Karpas-422 (cell line): ENCODE measurements around the gene CCNI2. TPM values are rescaled to one million over a fixed set of nuclear protein-coding genes. Genes with fewer than 3 reads are reported as not detected.
"Not testable (repeated sequence)": the region's sequence is repeated elsewhere in the genome, so short reads cannot be mapped to it uniquely, and the experiment has no call there.

Experiments used
- DNase-seq: peaks from one replicate; pipeline ENCODE4 v3.0.0-alpha.2; 2015
- H2AFZ ChIP-seq: fragments of 200-600 bp; sonication (generic); 2 replicates; pipeline ENCODE4 v1.6.1; 2014; ENCODE audit warnings: antibody characterized with exemption, low read length, mixed read lengths
- H3K27ac ChIP-seq: fragments of 200-600 bp; sonication (generic); 2 replicates; pipeline ENCODE4 v1.5.1; 2014; ENCODE audit warnings: mild to moderate bottlenecking, low read length, moderate library complexity
- H3K27me3 ChIP-seq: fragments of 200-600 bp; sonication (generic); 2 replicates; pipeline ENCODE4 v1.6.1; 2014; ENCODE audit warnings: low read length, mixed read lengths
- H3K36me3 ChIP-seq: fragments of 200-600 bp; sonication (generic); 2 replicates; pipeline ENCODE4 v1.6.1; 2014; ENCODE audit warnings: low read length, mixed read lengths; ENCODE audit not compliant: insufficient read depth
- H3K4me1 ChIP-seq: fragments of 200-600 bp; sonication (generic); 2 replicates; pipeline ENCODE4 v1.6.1; 2014; ENCODE audit warnings: mild to moderate bottlenecking, low read length, mixed read lengths
- H3K4me2 ChIP-seq: fragments of 200-600 bp; sonication (generic); 2 replicates; pipeline ENCODE4 v1.6.1; 2014; ENCODE audit warnings: low read length, low read depth, mild to moderate bottlenecking; ENCODE audit not compliant: poor library complexity, severe bottlenecking
- H3K4me3 ChIP-seq: fragments of 200-600 bp; sonication (generic); 2 replicates; pipeline ENCODE4 v1.5.1; 2014; ENCODE audit warnings: mild to moderate bottlenecking, antibody characterized with exemption, low read length, mixed read lengths
- H3K79me2 ChIP-seq: fragments of 200-600 bp; sonication (generic); 2 replicates; pipeline ENCODE4 v1.6.1; 2014; ENCODE audit warnings: mild to moderate bottlenecking, low read length, mixed read lengths
- H3K9ac ChIP-seq: fragments of 200-600 bp; sonication (generic); 2 replicates; pipeline ENCODE4 v1.6.0; 2014; ENCODE audit warnings: low read length
- H3K9me2 ChIP-seq: fragments of 200-600 bp; sonication (generic), shearing (Covaris generic); replicated peaks from 2 replicates; pipeline ENCODE4 v1.6.0; 2014; ENCODE audit warnings: mild to moderate bottlenecking, low read length, moderate library complexity; ENCODE audit not compliant: insufficient read depth
- H3K9me3 ChIP-seq: fragments of 300-700, 200-600 bp; sonication (generic); 2 replicates; pipeline ENCODE4 v1.6.1; 2014; ENCODE audit warnings: low read length, mixed read lengths
- H4K20me1 ChIP-seq: fragments of 200-600 bp; sonication (generic); 2 replicates; pipeline ENCODE4 v1.6.1; 2014; ENCODE audit warnings: mild to moderate bottlenecking, antibody characterized with exemption, low read length, low read depth; ENCODE audit not compliant: insufficient read depth
- total RNA-seq: library from RNA; depleted of rRNA; stranded (reverse); fragments of >200 nt; shearing (Covaris generic); gene quantifications from 2 replicates; pipeline ENCODE4 v1.2.3, GENCODE V29; 2014; ENCODE audit warnings: low replicate concordance; rRNA removed

Gene CCNI2
- total RNA-seq, 1 experiment from 2014 or later: 0.15 TPM

DNA sequence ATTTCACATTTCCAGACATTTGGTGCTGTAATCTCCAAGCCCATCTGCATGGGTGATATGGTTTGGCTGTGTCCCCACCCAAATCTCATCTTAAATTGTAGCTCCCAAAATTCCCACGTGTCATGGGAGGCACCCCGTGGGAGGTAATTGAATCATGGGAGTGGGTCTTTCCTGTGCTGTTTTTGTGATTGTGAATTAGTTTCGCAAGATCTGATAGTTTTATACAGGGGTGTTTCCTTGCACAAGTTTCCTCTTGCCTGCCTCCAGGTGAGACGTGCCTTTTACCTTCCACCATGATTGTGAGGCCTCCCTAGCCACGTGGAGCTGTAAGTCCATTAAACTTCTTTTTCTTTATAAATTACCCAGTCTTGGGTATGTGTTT, 55.5 kb downstream of the CCNI2 start:
- not testable (repeated sequence) for H3K9me2 ChIP-seq, H3K4me2 ChIP-seq, H3K27me3 ChIP-seq, H3K4me1 ChIP-seq, H3K4me3 ChIP-seq, H3K79me2 ChIP-seq, H3K9ac ChIP-seq, H3K9me3 ChIP-seq, H4K20me1 ChIP-seq, H3K27ac ChIP-seq, H3K36me3 ChIP-seq, H2AFZ ChIP-seq, DNase-seq

Other genes starting within 250 kb of the CCNI2 start
- gene IL5, start 203.9 kb upstream of the CCNI2 start, total RNA-seq: not detected in 2 replicates
- 37.3 and 72.6 TPM in 2 replicates for gene RAD50, start 190.4 kb upstream of the CCNI2 start, total RNA-seq
- not detected in 2 replicates for gene IL13, start 89.3 kb upstream of the CCNI2 start, total RNA-seq
- not detected in 2 replicates for gene IL4, start 73.4 kb upstream of the CCNI2 start, total RNA-seq
- 17.6 and 23.1 TPM in 2 replicates for gene KIF3A, start 9.9 kb upstream of the CCNI2 start, total RNA-seq
- gene SEPTIN8, start 29.8 kb downstream of the CCNI2 start, total RNA-seq: 4.1 and 7.0 TPM in 2 replicates
- not detected in 2 replicates for gene SOWAHA, start 65.9 kb downstream of the CCNI2 start, total RNA-seq
- gene SHROOM1, start 83.2 kb downstream of the CCNI2 start, total RNA-seq: 1.6 and 1.8 TPM in 2 replicates
- 1.2 and 1.5 TPM in 2 replicates for gene GDF9, start 119.0 kb downstream of the CCNI2 start, total RNA-seq
- 179 and 182 TPM in 2 replicates for gene UQCRQ, start 119.2 kb downstream of the CCNI2 start, total RNA-seq
- gene LEAP2, start 126.2 kb downstream of the CCNI2 start, total RNA-seq: 3.1 and 6.6 TPM in 2 replicates
- 20.1 and 34.0 TPM in 2 replicates for gene AFF4, start 216.2 kb downstream of the CCNI2 start, total RNA-seq